ENCODE measurements around the gene MAML2.

DNA sequence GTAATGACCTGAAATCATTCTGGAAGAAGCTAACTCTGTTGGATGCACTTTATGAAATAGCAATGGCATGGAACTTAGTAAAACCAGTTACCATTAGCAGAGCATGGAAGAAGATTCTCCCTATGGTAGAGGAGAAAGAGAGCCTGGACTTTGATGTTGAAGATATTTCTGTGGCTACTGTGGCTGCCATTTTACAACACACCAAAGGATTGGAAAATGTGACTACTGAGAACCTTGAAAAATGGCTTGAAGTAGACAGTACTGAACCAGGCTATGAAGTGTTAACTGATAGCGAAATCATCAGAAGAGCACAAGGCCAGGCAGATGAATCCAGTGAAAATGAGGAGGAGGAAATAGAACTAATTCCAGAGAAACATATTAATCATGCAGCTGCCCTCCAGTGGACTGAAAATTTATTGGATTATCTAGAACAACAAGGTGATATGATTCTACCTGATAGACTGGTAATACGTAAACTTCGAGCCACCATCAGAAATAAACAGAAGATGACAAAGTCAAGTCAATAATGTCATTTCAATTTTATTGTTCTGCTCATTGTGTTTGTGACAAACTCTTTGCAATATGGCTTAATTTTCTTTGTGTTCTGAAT, 48.8 kb upstream of the MAML2 start:
- TF ChIP-seq POLR2AphosphoS5 (IDR thresholded peaks at IDR 0.05; ENCODE audit: low read depth), result no peak
- TF ChIP-seq CTCF (IDR thresholded peaks at IDR 0.05; ENCODE audit: insufficient read depth, low read length), result no peak
- TF ChIP-seq, protein P1, sequence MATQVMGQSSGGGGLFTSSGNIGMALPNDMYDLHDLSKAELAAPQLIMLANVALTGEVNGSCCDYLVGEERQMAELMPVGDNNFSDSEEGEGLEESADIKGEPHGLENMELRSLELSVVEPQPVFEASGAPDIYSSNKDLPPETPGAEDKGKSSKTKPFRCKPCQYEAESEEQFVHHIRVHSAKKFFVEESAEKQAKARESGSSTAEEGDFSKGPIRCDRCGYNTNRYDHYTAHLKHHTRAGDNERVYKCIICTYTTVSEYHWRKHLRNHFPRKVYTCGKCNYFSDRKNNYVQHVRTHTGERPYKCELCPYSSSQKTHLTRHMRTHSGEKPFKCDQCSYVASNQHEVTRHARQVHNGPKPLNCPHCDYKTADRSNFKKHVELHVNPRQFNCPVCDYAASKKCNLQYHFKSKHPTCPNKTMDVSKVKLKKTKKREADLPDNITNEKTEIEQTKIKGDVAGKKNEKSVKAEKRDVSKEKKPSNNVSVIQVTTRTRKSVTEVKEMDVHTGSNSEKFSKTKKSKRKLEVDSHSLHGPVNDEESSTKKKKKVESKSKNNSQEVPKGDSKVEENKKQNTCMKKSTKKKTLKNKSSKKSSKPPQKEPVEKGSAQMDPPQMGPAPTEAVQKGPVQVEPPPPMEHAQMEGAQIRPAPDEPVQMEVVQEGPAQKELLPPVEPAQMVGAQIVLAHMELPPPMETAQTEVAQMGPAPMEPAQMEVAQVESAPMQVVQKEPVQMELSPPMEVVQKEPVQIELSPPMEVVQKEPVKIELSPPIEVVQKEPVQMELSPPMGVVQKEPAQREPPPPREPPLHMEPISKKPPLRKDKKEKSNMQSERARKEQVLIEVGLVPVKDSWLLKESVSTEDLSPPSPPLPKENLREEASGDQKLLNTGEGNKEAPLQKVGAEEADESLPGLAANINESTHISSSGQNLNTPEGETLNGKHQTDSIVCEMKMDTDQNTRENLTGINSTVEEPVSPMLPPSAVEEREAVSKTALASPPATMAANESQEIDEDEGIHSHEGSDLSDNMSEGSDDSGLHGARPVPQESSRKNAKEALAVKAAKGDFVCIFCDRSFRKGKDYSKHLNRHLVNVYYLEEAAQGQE (IDR thresholded peaks at IDR 0.05; ENCODE audit: insufficient replicate concordance, low read depth), result no peak
- TF ChIP-seq GABPA (IDR thresholded peaks at IDR 0.05; ENCODE audit: low read depth), result no peak
- TF ChIP-seq SPI1 (IDR thresholded peaks at IDR 0.05; ENCODE audit: borderline replicate concordance, low read depth), result no peak

Data from HL-60 (cell line).